Measurements from ENCODE around the gene GNGT2. TPM values are rescaled to one million over a fixed set of nuclear protein-coding genes. Genes with fewer than 3 reads are reported as not detected.

The GNGT2 gene
- total and polyA plus RNA-seq, 9 donors: 0.48 to 4.6 (median 1.6) TPM

DNA sequence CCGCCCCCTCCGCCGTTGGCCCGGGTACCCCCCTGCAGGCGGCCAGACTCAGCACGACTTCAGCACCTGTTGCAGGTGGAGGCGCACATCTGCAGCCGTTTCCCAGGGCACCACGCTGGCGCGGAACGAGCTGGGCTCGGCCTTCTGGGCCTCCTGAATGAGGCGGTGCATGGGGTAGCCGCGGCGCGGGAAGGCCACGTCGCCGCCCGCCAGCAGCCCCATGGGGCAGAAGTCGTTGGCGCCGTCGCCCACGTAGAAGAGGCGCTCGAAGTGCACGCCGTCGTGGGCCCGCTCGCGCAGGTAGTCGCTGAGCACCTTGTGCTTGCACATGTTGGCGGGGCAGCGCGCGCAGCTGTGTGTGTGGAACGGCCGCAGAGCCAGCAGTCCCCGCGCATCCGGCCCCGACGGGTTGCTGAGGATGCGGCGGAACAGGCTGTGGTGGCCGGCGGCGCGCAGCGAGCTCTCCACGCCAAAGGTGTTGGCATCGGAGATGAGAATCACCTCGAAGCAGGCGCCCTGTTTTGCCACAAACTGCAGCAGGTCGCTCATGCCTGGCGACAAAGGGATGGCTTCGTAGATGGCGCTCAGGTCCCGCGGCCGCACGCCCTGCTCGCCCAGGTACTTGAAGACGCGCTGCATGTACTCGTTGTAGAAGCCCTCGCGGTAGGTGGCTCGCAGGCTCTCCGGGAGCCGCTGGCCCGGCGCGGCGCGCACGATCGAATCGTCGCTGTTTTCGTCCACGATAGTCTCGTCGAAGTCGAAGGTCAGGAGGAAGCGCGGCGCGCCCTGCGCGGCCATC lies 14.0 kb upstream of the GNGT2 start:
- no peak overlapping the region for H3K27ac ChIP-seq
- H3K4me3 ChIP-seq: no peak overlapping the region
- no peak for DNase-seq
- no peaks in the 10 kb centered on the region for H3K36me3 ChIP-seq
- TF ChIP-seq EP300 (IDR thresholded peaks at IDR 0.05): no peak
- TF ChIP-seq, protein P1, sequence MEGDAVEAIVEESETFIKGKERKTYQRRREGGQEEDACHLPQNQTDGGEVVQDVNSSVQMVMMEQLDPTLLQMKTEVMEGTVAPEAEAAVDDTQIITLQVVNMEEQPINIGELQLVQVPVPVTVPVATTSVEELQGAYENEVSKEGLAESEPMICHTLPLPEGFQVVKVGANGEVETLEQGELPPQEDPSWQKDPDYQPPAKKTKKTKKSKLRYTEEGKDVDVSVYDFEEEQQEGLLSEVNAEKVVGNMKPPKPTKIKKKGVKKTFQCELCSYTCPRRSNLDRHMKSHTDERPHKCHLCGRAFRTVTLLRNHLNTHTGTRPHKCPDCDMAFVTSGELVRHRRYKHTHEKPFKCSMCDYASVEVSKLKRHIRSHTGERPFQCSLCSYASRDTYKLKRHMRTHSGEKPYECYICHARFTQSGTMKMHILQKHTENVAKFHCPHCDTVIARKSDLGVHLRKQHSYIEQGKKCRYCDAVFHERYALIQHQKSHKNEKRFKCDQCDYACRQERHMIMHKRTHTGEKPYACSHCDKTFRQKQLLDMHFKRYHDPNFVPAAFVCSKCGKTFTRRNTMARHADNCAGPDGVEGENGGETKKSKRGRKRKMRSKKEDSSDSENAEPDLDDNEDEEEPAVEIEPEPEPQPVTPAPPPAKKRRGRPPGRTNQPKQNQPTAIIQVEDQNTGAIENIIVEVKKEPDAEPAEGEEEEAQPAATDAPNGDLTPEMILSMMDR (IDR thresholded peaks at IDR 0.05): no peak
- H3K9me3 ChIP-seq: no peaks in the 10 kb centered on the region
- WGBS, 3 donors: 0 to 1% (median 1%) methylated on average over 63 to 95 of the region's 95 CpGs
- H3K27me3 ChIP-seq: peaks cover 2% of the 10 kb centered on the region
- H3K4me1 ChIP-seq (ENCODE audit: insufficient read depth): peaks cover 3% of the 10 kb centered on the region
- intact Hi-C loops (cut with DNase I): loop anchor here in 1 of 4 donors (10.0 kb wide), 1 partner anchor 50 kb away; no protein-coding TSS in a partner anchor

DNA sequence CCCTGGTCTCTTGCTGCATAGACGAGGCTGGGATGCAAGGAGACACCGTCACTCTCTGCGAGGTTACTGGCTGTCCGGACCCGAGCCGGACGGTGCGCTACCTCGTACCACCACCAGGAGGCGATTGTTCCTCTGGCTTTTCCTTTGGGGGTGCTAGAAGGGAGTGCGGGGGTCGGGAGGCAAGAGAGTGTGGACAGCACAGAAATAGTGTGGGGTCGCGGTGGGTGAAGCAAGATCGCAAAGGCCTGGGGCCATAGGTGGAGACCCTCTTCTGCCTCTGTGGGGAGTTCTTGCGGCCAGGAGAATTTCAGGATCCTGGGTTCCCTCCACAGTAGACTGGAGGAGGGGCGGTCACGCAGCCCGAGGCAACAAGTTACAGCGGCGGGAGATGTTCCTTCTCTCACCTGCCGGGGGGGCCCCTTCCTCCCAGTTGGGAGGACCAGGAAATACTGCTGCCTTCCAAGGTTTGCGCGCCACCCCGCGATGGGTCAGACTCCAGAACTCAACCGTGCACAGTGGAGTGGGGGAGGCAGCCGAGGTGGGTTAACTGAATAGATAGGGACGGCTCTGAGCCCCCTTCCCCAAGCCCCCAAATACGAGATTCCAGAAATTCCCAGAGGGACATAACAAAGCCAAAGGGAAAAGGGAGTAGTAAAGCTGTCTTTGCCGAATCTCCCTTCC lies 13.3 kb upstream of the GNGT2 start:
- peak in 4 of 5 donors; percentile 41 to 62 (median 52) for DNase-seq
- Histone ChIP-seq H3K4me3 (no peak overlapping the region), H3K36me3 (no peaks in the 10 kb centered on the region), H3K9me3 (no peaks in the 10 kb centered on the region), H3K27ac (no peak overlapping the region), H3K27me3 (peaks cover 2% of the 10 kb centered on the region), H3K4me1 (ENCODE audit: insufficient read depth) (peaks cover 3% of the 10 kb centered on the region)
- TF ChIP-seq, protein P1 (IDR thresholded peaks at IDR 0.05): peak; percentile 8 to 38 (median 38)
- TF ChIP-seq POLR2A (IDR thresholded peaks at IDR 0.05) (no peak), EP300 (IDR thresholded peaks at IDR 0.05) (no peak)
- intact Hi-C loops (cut with DNase I): loop anchor here in 1 of 4 donors (10.0 kb wide), 1 partner anchor 49 kb away; no protein-coding TSS in a partner anchor
- WGBS, 3 donors: 1 to 4% (median 3%) methylated on average over 31 of the region's 31 CpGs

DNA sequence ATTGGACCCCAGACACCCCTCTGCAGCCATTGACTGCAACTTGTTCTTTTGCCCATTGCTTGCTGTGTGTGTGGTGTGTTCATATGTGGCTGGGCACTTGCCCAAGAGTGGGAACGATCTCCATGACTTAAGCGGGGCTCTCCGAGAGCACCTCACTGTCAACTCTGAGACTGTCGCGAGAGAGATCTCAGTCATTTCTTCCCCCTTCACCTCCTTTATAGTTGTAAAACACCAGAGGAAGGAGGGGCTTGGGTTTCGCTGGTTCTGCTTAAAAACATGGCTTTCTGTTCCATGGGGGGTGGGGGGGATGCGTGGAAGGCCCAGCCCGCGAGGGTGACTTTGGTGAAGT lies 12.8 kb upstream of the GNGT2 start:
- no peak for TF ChIP-seq POLR2A (IDR thresholded peaks at IDR 0.05)
- H3K27me3 ChIP-seq: peaks cover 2% of the 10 kb centered on the region
- intact Hi-C loops (cut with DNase I): loop anchor here in 1 of 4 donors (10.0 kb wide), 1 partner anchor 48 kb away; no protein-coding TSS in a partner anchor
- peaks cover 3% of the 10 kb centered on the region for H3K4me1 ChIP-seq (ENCODE audit: insufficient read depth)
- H3K27ac ChIP-seq: no peak overlapping the region
- WGBS, 3 donors: 20 to 26% (median 22%) methylated on average over 9 of the region's 9 CpGs
- H3K36me3 ChIP-seq: no peaks in the 10 kb centered on the region
- H3K4me3 ChIP-seq: no peak overlapping the region
- no peak for DNase-seq
- H3K9me3 ChIP-seq: no peaks in the 10 kb centered on the region

DNA sequence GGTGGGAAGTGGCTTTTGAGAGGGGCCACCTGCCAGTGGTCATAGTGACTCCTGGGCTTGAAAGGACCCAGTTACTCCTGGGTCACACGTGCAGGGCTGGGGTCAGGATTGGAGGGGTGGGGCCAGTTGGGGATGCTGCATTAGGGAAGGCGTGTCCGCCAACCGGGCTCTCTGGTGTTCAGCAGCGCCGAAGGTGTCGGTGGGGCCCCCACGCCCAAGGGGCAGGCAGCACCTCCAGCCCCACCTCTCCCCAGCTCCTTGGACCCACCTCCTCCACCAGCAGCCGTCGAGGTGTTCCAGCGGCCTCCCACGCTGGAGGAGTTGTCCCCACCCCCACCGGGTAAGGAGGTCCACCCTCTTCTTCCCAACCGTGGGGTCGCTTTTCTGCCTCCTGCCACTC lies 9.6 kb upstream of the GNGT2 start:
- H3K4me1 ChIP-seq (ENCODE audit: insufficient read depth): peaks cover 3% of the 10 kb centered on the region
- intact Hi-C loops (cut with DNase I): loop anchor here in 1 of 4 donors (10.0 kb wide), 1 partner anchor 45 kb away; no protein-coding TSS in a partner anchor
- no peak for DNase-seq
- TF ChIP-seq, protein P1 (IDR thresholded peaks at IDR 0.05): no peak
- TF ChIP-seq POLR2A (IDR thresholded peaks at IDR 0.05): no peak
- no peak for TF ChIP-seq EP300 (IDR thresholded peaks at IDR 0.05)
- H3K27ac ChIP-seq: no peak overlapping the region
- peaks cover 2% of the 10 kb centered on the region for H3K27me3 ChIP-seq
- H3K36me3 ChIP-seq: no peaks in the 10 kb centered on the region
- WGBS, 3 donors: 71 to 74% (median 71%) methylated on average over 12 to 15 of the region's 15 CpGs
- no peaks in the 10 kb centered on the region for H3K9me3 ChIP-seq
- no peak overlapping the region for H3K4me3 ChIP-seq
